A549 (cell line): ENCODE data around the gene HS6ST3. TPM values are rescaled to one million over a fixed set of nuclear protein-coding genes. Genes with fewer than 3 reads are reported as not detected.

Experiments
- ATAC-seq, 2 experiments: fragments of 200-7000 bp in 1 of 2; fragments of >200 bp in 1 of 2; cut with Nextera tagmentation in 1 of 2; cut with Tn5 transposase in 1 of 2; 3 replicates each; pipeline versions ENCODE4 v1.8.0 to v1.9.1; 2018 to 2020; ENCODE audit warnings: mild to moderate bottlenecking in 1 of 2, moderate library complexity in 1 of 2
- CTCF ChIA-PET: fragments of 300-600 bp; sonication (Branson Sonifier 250); formaldehyde crosslinking; extraction: SDS; loops from one replicate; lab custom pipeline; 2021; ENCODE audit warnings: antibody characterized with exemption, inconsistent platforms; lab: Yijun Ruan, JAX
- POLR2A ChIA-PET: fragments of 350-600 bp; formaldehyde crosslinking; extraction: SDS; loops from one replicate; lab custom pipeline; 2021; ENCODE audit warnings: antibody characterized with exemption, inconsistent platforms; lab: Yijun Ruan, JAX
- DNase-seq, 2 experiments: peaks; one replicate each; pipeline versions ENCODE4 v3.0.0 to v3.0.0-alpha.2; 2011 to 2016; ENCODE audit warnings: low read depth in 1 of 2, low spot score in 1 of 2
- FAIRE-seq: peaks from 2 replicates; lab custom pipeline; 2011; peaks lifted over from hg19 to GRCh38; lab: Jason Lieb, UNC
- H3K27ac ChIP-seq, 2 experiments: fragments of >200 bp; sonication (Bioruptor Twin); formaldehyde crosslinking; 3 replicates each; pipeline ENCODE4 v1.5.1; 2016 to 2017
- H3K4me1 ChIP-seq: fragments of >200 bp; sonication (Bioruptor Twin); formaldehyde crosslinking; 3 replicates; pipeline ENCODE4 v1.6.1; 2016
- H3K4me2 ChIP-seq: fragments of >200 bp; sonication (Bioruptor Twin); formaldehyde crosslinking; 3 replicates; pipeline ENCODE4 v1.6.1; 2016
- H3K4me3 ChIP-seq: fragments of >200 bp; sonication (Bioruptor Twin); formaldehyde crosslinking; 3 replicates; pipeline ENCODE4 v1.5.1; 2016
- H3K9me3 ChIP-seq: fragments of >200 bp; sonication (Bioruptor Twin); formaldehyde crosslinking; 3 replicates; pipeline ENCODE4 v1.6.1; 2016
- BHLHE40 ChIP-seq: IDR thresholded peaks from 2 replicates; pipeline ENCODE4 v1.6.1; 2012; ENCODE audit warnings: low read depth, low read length, inconsistent platforms
- CEBPB ChIP-seq, 2 experiments: fragments of >200 bp in 1 of 2; sonication (Bioruptor Twin) in 1 of 2; formaldehyde crosslinking in 1 of 2; IDR thresholded peaks; 2 replicates each; pipeline ENCODE4 v1.6.1; 2012 to 2016
- CHD4 ChIP-seq: fragments of 200-600 bp; sonication (generic); IDR thresholded peaks from 2 replicates; pipeline ENCODE4 v1.6.1; 2016; ENCODE audit warnings: antibody characterized with exemption, mild to moderate bottlenecking, borderline replicate concordance
- EHF ChIP-seq: fragments of 250-450 bp; sonication (Bioruptor Pico); IDR thresholded peaks from 2 replicates; pipeline ENCODE4 v1.5.0; 2020; ENCODE audit warnings: mild to moderate bottlenecking
- EP300 ChIP-seq, 2 experiments: fragments of >200 bp; sonication (Bioruptor Twin); formaldehyde crosslinking; IDR thresholded peaks; 2 replicates in 1 of 2; 3 replicates in 1 of 2; pipeline ENCODE4 v1.6.1; 2016 to 2017
- FOSL2 ChIP-seq, 2 experiments: fragments of 450-650 bp in 1 of 2; fragments of >200 bp in 1 of 2; sonication (Bioruptor Twin) in 1 of 2; formaldehyde crosslinking; IDR thresholded peaks; 2 replicates each; pipeline versions ENCODE4 v1.5.0 to v1.6.1; 2016 to 2020; ENCODE audit warnings: mild to moderate bottlenecking in 1 of 2, moderate library complexity in 1 of 2
- GATA3 ChIP-seq: IDR thresholded peaks from 2 replicates; pipeline ENCODE4 v1.6.1; 2012; ENCODE audit warnings: borderline replicate concordance
- HDAC2 ChIP-seq: fragments of 200-600 bp; sonication (generic); IDR thresholded peaks from 2 replicates; pipeline ENCODE4 v1.6.1; 2016
- MAFK ChIP-seq: fragments of 450-650 bp; IDR thresholded peaks from 2 replicates; pipeline ENCODE4 v1.6.1; 2014; ENCODE audit not compliant: partially characterized antibody
- MAZ ChIP-seq: fragments of 150-350 bp; IDR thresholded peaks from 2 replicates; pipeline ENCODE4 v1.6.1; 2014; ENCODE audit warnings: antibody characterized with exemption, low read depth, low read length, borderline replicate concordance
- NPAS2 ChIP-seq: fragments of 250-450 bp; sonication (Bioruptor Pico); IDR thresholded peaks from 2 replicates; pipeline ENCODE4 v1.8.0; 2022; ENCODE audit warnings: mild to moderate bottlenecking, moderate library complexity, borderline replicate concordance
- NR3C1 ChIP-seq: fragments of >200 bp; sonication (Bioruptor Twin); formaldehyde crosslinking; IDR thresholded peaks from 3 replicates; pipeline ENCODE4 v1.6.1; 2017
- PHF8 ChIP-seq: fragments of 200-600 bp; sonication (generic); IDR thresholded peaks from 2 replicates; pipeline ENCODE4 v1.6.1; 2016; ENCODE audit warnings: low read depth, mild to moderate bottlenecking, antibody characterized with exemption, moderate library complexity, borderline replicate concordance
- RFX5 ChIP-seq: fragments of 450-650 bp; IDR thresholded peaks from 2 replicates; pipeline ENCODE4 v1.7.1; 2014; ENCODE audit warnings: antibody characterized with exemption, mild to moderate bottlenecking, moderate library complexity
- RNF2 ChIP-seq: fragments of 200-600 bp; sonication (generic); IDR thresholded peaks from 2 replicates; pipeline ENCODE4 v1.6.1; 2016; ENCODE audit warnings: low read depth, mild to moderate bottlenecking, antibody characterized with exemption, moderate library complexity, borderline replicate concordance
- SREBF2 ChIP-seq: fragments of 450-650 bp; IDR thresholded peaks from 2 replicates; pipeline ENCODE4 v1.6.1; 2014; ENCODE audit warnings: mild to moderate bottlenecking, moderate library complexity
- TFCP2L1 ChIP-seq: fragments of 250-450 bp; sonication (Bioruptor Pico); IDR thresholded peaks from 2 replicates; pipeline ENCODE4 v1.5.0; 2021; ENCODE audit warnings: mild to moderate bottlenecking
- ZC3H11A ChIP-seq: fragments of 450-650 bp; IDR thresholded peaks from 2 replicates; pipeline ENCODE4 v1.6.1; 2014; ENCODE audit warnings: antibody characterized with exemption, mild to moderate bottlenecking
- ZFP36 ChIP-seq: fragments of 450-650 bp; IDR thresholded peaks from 2 replicates; pipeline ENCODE4 v1.6.1; 2014; ENCODE audit warnings: borderline replicate concordance; ENCODE audit not compliant: partially characterized antibody
- ZSCAN20 ChIP-seq: fragments of 250-450 bp; sonication (Bioruptor Pico); IDR thresholded peaks from 2 replicates; pipeline ENCODE4 v1.8.0; 2022; ENCODE audit warnings: mild to moderate bottlenecking, moderate library complexity
- WGBS: methylation state at CpG from one replicate; pipeline ENCODE4 v1.1.6; 2017; ENCODE audit errors: missing lambda C conversion rate; 5-methylcytosine and 5-hydroxymethylcytosine counted together
- polyA plus RNA-seq, 4 experiments: library from polyadenylated mRNA; depleted of rRNA in 3 of 4; stranded (reverse); fragments of >200 nt; fragmentation: RNase III in 1 of 4; extraction: RNeasy Plus Mini Kit Qiagen cat#74134 plus additional on column Dnase treatment in 1 of 4; gene quantifications; 2 replicates in 3 of 4; 3 replicates in 1 of 4; pipeline ENCODE4 v1.2.3, GENCODE V29; 2011 to 2017
- TF ChIP-seq, protein P1 (sequence below): fragments of >200 bp; sonication (Bioruptor Twin); formaldehyde crosslinking; IDR thresholded peaks from 3 replicates; pipeline ENCODE4 v1.5.1; 2016
- TF ChIP-seq, protein P2 (sequence below): fragments of 200-600 bp; sonication (generic); IDR thresholded peaks from 2 replicates; pipeline ENCODE4 v1.6.1; 2016; ENCODE audit warnings: antibody characterized with exemption, mild to moderate bottlenecking, moderate library complexity
- TF ChIP-seq, protein P3 (sequence below): IDR thresholded peaks from 2 replicates; pipeline ENCODE4 v1.6.1; 2012
- TF ChIP-seq, protein P4 (sequence below): IDR thresholded peaks from 2 replicates; pipeline ENCODE4 v1.6.1; 2012; ENCODE audit warnings: low read depth, borderline replicate concordance
- TF ChIP-seq, protein P5 (sequence below): fragments of 150-350 bp; IDR thresholded peaks from 2 replicates; pipeline ENCODE4 v1.6.1; 2014; ENCODE audit warnings: low read depth, mild to moderate bottlenecking, low read length
- TF ChIP-seq, protein P6 (sequence below): fragments of 250-450 bp; sonication (Bioruptor Pico); IDR thresholded peaks from 2 replicates; pipeline ENCODE4 v1.5.0; 2020; ENCODE audit warnings: low read depth, mild to moderate bottlenecking, moderate library complexity

The HS6ST3 gene
- polyA plus RNA-seq, 2 of the 4 experiments (the other 2 are of a cell fraction): not detected

DNA sequence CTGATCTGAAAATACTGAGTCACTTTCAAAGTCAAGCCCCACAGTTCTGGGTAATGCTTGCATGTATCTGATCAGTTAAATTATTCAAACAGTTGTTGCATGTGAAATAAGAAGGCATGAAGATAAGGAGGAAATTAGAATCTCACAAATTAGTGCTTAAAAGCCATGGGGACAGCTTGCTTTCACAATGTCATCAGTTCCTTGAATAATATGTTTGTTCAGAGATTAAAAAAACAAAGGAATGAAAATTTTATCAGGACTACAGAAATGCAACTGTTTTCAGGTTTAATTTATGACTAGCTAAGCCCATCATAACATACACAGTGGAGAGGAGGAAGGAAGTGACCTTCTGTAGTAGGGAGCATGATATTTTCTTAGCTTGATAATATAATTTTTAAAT is 754.3 kb downstream of the HS6ST3 start:
- CTCF ChIA-PET: no interaction called here
- TF ChIP-seq SREBF2 (no peak), HDAC2 (no peak), ZSCAN20 (CRISPR knock-in tag) (no peak), CHD4 (no peak), MAZ (no peak), RNF2 (no peak), FOSL2 (IDR thresholded peaks at IDR 0.05) (no peak), FOSL2 (CRISPR knock-in tag; IDR thresholded peaks at IDR 0.05) (no peak), ZFP36 (no peak), ZC3H11A (no peak), TFCP2L1 (CRISPR knock-in tag) (no peak), GATA3 (no peak), BHLHE40 (no peak), EHF (CRISPR knock-in tag) (no peak)
- TF ChIP-seq, protein P1, sequence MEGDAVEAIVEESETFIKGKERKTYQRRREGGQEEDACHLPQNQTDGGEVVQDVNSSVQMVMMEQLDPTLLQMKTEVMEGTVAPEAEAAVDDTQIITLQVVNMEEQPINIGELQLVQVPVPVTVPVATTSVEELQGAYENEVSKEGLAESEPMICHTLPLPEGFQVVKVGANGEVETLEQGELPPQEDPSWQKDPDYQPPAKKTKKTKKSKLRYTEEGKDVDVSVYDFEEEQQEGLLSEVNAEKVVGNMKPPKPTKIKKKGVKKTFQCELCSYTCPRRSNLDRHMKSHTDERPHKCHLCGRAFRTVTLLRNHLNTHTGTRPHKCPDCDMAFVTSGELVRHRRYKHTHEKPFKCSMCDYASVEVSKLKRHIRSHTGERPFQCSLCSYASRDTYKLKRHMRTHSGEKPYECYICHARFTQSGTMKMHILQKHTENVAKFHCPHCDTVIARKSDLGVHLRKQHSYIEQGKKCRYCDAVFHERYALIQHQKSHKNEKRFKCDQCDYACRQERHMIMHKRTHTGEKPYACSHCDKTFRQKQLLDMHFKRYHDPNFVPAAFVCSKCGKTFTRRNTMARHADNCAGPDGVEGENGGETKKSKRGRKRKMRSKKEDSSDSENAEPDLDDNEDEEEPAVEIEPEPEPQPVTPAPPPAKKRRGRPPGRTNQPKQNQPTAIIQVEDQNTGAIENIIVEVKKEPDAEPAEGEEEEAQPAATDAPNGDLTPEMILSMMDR: no peak
- TF ChIP-seq, protein P2, sequence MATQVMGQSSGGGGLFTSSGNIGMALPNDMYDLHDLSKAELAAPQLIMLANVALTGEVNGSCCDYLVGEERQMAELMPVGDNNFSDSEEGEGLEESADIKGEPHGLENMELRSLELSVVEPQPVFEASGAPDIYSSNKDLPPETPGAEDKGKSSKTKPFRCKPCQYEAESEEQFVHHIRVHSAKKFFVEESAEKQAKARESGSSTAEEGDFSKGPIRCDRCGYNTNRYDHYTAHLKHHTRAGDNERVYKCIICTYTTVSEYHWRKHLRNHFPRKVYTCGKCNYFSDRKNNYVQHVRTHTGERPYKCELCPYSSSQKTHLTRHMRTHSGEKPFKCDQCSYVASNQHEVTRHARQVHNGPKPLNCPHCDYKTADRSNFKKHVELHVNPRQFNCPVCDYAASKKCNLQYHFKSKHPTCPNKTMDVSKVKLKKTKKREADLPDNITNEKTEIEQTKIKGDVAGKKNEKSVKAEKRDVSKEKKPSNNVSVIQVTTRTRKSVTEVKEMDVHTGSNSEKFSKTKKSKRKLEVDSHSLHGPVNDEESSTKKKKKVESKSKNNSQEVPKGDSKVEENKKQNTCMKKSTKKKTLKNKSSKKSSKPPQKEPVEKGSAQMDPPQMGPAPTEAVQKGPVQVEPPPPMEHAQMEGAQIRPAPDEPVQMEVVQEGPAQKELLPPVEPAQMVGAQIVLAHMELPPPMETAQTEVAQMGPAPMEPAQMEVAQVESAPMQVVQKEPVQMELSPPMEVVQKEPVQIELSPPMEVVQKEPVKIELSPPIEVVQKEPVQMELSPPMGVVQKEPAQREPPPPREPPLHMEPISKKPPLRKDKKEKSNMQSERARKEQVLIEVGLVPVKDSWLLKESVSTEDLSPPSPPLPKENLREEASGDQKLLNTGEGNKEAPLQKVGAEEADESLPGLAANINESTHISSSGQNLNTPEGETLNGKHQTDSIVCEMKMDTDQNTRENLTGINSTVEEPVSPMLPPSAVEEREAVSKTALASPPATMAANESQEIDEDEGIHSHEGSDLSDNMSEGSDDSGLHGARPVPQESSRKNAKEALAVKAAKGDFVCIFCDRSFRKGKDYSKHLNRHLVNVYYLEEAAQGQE: no peak
- TF ChIP-seq, protein P3, sequence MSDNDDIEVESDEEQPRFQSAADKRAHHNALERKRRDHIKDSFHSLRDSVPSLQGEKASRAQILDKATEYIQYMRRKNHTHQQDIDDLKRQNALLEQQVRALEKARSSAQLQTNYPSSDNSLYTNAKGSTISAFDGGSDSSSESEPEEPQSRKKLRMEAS: no peak
- TF ChIP-seq, protein P4, sequence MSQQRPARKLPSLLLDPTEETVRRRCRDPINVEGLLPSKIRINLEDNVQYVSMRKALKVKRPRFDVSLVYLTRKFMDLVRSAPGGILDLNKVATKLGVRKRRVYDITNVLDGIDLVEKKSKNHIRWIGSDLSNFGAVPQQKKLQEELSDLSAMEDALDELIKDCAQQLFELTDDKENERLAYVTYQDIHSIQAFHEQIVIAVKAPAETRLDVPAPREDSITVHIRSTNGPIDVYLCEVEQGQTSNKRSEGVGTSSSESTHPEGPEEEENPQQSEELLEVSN: no peak
- Histone ChIP-seq H3K4me3 (no peak overlapping the region), H3K4me1 (no peaks in the 10 kb centered on the region), H3K9me3 (no peaks in the 10 kb centered on the region), H3K4me2 (no peak overlapping the region), H3K27ac (no peak overlapping the region)
- FAIRE-seq (no peak), DNase-seq (no peak), ATAC-seq (no peak)
- POLR2A ChIA-PET: no interaction called here

DNA sequence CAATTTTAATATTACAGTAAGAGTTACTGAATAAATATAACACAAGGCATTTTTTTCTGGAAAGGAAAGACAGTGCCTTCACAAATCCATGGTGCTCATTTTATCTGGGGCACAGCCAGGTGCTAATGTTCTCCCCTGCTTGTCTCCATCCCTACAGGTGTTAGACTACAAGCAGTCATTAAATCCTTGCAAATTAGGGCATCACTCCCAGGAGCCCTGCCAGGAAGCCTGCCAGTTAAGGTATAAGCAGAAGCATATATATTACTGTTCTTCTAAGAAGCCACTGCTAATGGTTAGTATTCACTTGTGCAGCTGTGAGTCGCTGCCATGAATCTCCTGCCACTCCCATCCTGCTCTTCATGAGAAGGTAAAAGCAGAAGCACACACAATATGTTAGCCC is 754.7 kb downstream of the HS6ST3 start:
- ATAC-seq (no peak), DNase-seq (no peak), FAIRE-seq (no peak)
- CTCF ChIA-PET: no interaction called here
- POLR2A ChIA-PET: no interaction called here
- Histone ChIP-seq H3K9me3 (no peaks in the 10 kb centered on the region), H3K27ac (no peak overlapping the region), H3K4me3 (no peak overlapping the region), H3K4me1 (no peaks in the 10 kb centered on the region), H3K4me2 (no peak overlapping the region)
- 8% methylated on average over 1 of the region's 1 CpG for WGBS
- TF ChIP-seq RFX5: no peak
- TF ChIP-seq CEBPB (IDR thresholded peaks at IDR 0.05): no peak
- TF ChIP-seq ZFP36: no peak
- TF ChIP-seq, protein P5, sequence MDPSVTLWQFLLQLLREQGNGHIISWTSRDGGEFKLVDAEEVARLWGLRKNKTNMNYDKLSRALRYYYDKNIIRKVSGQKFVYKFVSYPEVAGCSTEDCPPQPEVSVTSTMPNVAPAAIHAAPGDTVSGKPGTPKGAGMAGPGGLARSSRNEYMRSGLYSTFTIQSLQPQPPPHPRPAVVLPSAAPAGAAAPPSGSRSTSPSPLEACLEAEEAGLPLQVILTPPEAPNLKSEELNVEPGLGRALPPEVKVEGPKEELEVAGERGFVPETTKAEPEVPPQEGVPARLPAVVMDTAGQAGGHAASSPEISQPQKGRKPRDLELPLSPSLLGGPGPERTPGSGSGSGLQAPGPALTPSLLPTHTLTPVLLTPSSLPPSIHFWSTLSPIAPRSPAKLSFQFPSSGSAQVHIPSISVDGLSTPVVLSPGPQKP: no peak
- TF ChIP-seq HDAC2: no peak
- TF ChIP-seq MAFK: no peak
- TF ChIP-seq EP300 (IDR thresholded peaks at IDR 0.05): no peak
- TF ChIP-seq NPAS2 (CRISPR knock-in tag): no peak
- TF ChIP-seq, protein P6, sequence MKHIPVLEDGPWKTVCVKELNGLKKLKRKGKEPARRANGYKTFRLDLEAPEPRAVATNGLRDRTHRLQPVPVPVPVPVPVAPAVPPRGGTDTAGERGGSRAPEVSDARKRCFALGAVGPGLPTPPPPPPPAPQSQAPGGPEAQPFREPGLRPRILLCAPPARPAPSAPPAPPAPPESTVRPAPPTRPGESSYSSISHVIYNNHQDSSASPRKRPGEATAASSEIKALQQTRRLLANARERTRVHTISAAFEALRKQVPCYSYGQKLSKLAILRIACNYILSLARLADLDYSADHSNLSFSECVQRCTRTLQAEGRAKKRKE (CRISPR knock-in tag): no peak
- TF ChIP-seq, protein P2: no peak
- TF ChIP-seq PHF8: no peak
- TF ChIP-seq, protein P3: no peak
- TF ChIP-seq NR3C1: no peak
- no peak for TF ChIP-seq EHF (CRISPR knock-in tag)
